ENCODE measurements around the gene LIMCH1. TPM values are rescaled to one million over a fixed set of nuclear protein-coding genes. Genes with fewer than 3 reads are reported as not detected.

The LIMCH1 gene
- total RNA-seq, 4 donors from 2014 or later: 57.6 to 106 (median 90.5) TPM

DNA sequence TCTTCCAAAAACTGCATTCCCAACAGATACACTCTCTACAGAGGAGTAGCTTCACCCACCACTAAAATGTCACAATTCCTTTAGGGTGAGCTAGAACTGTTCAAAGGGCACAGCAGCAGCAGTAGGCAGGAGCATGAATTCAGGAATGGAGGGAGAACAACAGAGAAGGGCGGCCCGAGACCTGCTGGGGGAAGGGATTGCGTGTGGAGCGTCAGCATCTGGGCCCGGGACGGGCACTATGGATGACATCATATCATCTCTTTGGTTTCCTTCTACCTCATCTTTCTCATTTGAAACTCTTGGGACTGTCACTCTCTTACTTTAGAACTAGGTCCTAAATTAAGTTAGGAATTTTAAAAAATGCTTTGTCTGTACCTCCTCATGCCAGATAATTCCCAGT lies 115.6 kb downstream of the LIMCH1 start:
- WGBS, 2 donors: 73 to 79% methylated on average over 6 of the region's 6 CpGs
- H3K4me1 ChIP-seq: peaks cover 0 to 12% (median 0%) of the 10 kb centered on the region in 4 donors
- H3K9me3 ChIP-seq: no peaks in the 10 kb centered on the region
- no peaks in the 10 kb centered on the region for H3K36me3 ChIP-seq
- no peak overlapping the region for H3K27ac ChIP-seq
- no peak for DNase-seq (ENCODE audit: low spot score in 2 of 2)
- H3K27me3 ChIP-seq: no peaks in the 10 kb centered on the region
- TF ChIP-seq POLR2A (IDR thresholded peaks at IDR 0.05) (no peak), EP300 (IDR thresholded peaks at IDR 0.05) (no peak)
- TF ChIP-seq, protein P1, sequence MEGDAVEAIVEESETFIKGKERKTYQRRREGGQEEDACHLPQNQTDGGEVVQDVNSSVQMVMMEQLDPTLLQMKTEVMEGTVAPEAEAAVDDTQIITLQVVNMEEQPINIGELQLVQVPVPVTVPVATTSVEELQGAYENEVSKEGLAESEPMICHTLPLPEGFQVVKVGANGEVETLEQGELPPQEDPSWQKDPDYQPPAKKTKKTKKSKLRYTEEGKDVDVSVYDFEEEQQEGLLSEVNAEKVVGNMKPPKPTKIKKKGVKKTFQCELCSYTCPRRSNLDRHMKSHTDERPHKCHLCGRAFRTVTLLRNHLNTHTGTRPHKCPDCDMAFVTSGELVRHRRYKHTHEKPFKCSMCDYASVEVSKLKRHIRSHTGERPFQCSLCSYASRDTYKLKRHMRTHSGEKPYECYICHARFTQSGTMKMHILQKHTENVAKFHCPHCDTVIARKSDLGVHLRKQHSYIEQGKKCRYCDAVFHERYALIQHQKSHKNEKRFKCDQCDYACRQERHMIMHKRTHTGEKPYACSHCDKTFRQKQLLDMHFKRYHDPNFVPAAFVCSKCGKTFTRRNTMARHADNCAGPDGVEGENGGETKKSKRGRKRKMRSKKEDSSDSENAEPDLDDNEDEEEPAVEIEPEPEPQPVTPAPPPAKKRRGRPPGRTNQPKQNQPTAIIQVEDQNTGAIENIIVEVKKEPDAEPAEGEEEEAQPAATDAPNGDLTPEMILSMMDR (IDR thresholded peaks at IDR 0.05): no peak
- no peak overlapping the region for H3K4me3 ChIP-seq

- H3K4me3 ChIP-seq: no peak overlapping the region
- H3K27me3 ChIP-seq: no peaks in the 10 kb centered on the region
- TF ChIP-seq EP300 (IDR thresholded peaks at IDR 0.05) (no peak), POLR2A (IDR thresholded peaks at IDR 0.05) (no peak)
- TF ChIP-seq, protein P1 (IDR thresholded peaks at IDR 0.05): no peak
- no peaks in the 10 kb centered on the region for H3K36me3 ChIP-seq
- DNase-seq (ENCODE audit: low spot score in 2 of 2): no peak
- peaks cover 0 to 12% (median 0%) of the 10 kb centered on the region in 4 donors for H3K4me1 ChIP-seq
- H3K9me3 ChIP-seq: no peaks in the 10 kb centered on the region
- H3K27ac ChIP-seq: peak overlapping the region in 2 of 4 donors; percentile 26 to 66
- WGBS, 2 donors: 84 to 90% methylated on average over 3 of the region's 3 CpGs
These were observed 117.2 kb downstream of the LIMCH1 start for GRCh38 chr4:41655177-41655576.

DNA sequence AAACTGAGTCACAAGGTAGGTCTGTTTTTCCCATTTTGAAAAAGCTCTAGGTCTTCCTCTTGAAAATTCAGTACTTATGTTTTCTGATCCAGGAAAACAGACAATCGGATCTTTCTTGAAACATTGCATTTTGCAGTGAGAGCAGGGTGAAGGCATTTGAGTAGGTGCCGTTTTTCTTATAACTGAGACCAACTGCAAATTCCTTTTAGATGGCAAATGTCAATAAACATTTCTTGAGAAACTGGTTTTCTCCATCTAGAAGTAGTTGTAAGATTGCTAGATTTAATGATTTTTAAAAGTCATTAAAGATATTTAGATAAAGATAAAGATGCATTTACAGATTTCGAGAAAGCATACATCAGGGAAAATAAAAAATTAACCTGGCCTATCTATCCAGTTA lies 118.1 kb downstream of the LIMCH1 start:
- H3K4me1 ChIP-seq: peaks cover 0 to 12% (median 0%) of the 10 kb centered on the region in 4 donors
- 69 to 78% methylated on average over 3 of the region's 3 CpGs for WGBS, 2 donors
- no peak overlapping the region for H3K4me3 ChIP-seq
- TF ChIP-seq EP300 (IDR thresholded peaks at IDR 0.05): no peak
- TF ChIP-seq POLR2A (IDR thresholded peaks at IDR 0.05): no peak
- TF ChIP-seq, protein P1 (IDR thresholded peaks at IDR 0.05): no peak
- no peak for DNase-seq (ENCODE audit: low spot score in 2 of 2)
- peak overlapping the region in 3 of 4 donors; percentile 2 to 66 (median 26) for H3K27ac ChIP-seq
- no peaks in the 10 kb centered on the region for H3K36me3 ChIP-seq
- no peaks in the 10 kb centered on the region for H3K27me3 ChIP-seq
- no peaks in the 10 kb centered on the region for H3K9me3 ChIP-seq

DNA sequence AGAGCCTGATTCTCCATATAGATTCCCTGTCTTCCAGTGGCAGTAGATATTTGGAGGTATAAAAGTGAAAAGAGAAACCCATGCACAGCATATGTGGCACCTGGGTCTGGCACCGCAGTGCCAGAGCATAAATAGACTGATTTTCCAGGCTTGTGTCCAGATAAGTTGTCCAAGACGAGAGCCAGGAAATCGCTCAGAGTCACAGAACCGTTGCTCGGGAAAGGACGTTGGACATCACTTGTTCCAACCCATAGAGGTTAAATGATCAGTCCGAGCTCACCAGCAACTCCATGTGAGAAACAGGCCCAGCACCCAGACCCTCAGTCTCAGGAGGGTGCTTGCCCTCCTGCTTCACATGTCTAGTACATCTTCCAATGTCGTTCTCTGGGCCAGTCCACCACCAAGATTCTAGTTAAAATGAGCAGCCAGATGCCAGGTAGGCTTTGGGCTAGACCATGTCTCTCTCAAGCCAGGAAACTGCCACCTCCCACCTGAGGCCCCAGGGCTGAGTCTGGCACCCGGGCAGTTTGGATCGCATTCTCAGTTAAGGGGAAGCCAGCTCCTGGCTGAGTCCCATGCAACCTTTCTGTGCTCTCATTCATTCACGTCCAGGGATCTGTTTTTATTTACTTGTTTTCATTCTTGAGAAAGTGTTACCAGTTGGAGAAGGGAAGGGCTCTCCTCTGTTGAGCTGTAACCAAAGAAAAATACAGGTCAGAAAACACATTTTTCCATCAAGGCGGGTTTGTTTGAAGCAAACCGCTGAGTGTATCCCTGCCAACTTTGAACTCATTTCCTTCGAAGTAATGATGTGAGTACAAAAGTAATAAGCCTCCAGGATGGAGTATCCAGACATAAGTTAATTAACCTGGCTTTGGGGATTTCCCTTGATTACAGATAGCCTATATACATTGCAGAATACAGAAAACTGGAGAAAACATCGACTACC lies 118.9 kb downstream of the LIMCH1 start:
- no peak overlapping the region for H3K4me3 ChIP-seq
- TF ChIP-seq EP300 (IDR thresholded peaks at IDR 0.05): no peak
- TF ChIP-seq, protein P1 (IDR thresholded peaks at IDR 0.05): no peak
- TF ChIP-seq POLR2A (IDR thresholded peaks at IDR 0.05): no peak
- peaks cover 0 to 12% (median 0%) of the 10 kb centered on the region in 4 donors for H3K4me1 ChIP-seq
- DNase-seq (ENCODE audit: low spot score in 2 of 2): no peak
- WGBS, 2 donors: 70 to 71% methylated on average over 15 of the region's 15 CpGs
- no peaks in the 10 kb centered on the region for H3K36me3 ChIP-seq
- peak overlapping the region in 3 of 4 donors; percentile 27 to 66 (median 33) for H3K27ac ChIP-seq
- H3K27me3 ChIP-seq: no peaks in the 10 kb centered on the region
- no peaks in the 10 kb centered on the region for H3K9me3 ChIP-seq

DNA sequence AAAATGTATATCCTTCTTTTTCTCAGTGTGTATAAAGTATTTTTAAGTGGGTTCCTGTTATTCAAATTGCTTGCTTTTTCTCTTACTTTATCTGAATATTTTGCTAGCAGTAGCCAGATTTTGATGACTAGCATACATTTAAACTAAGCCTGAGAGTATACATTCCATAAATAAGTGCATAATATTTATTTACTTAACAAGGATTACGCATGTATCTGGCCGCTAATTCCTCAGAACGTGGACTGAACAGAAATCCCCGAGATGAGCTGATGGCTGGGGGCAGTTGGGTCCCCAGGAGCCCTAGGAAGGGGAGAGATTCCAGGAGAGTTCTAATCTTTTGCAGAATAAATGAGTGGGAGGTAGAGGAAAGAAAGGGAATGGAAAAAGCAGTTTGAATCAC lies 119.6 kb downstream of the LIMCH1 start:
- no peak for DNase-seq (ENCODE audit: low spot score in 2 of 2)
- Histone ChIP-seq H3K4me1 (peaks cover 0 to 12% (median 0%) of the 10 kb centered on the region in 4 donors), H3K27ac (peak overlapping the region in 2 of 4 donors; percentile 27 to 35), H3K9me3 (no peaks in the 10 kb centered on the region), H3K36me3 (no peaks in the 10 kb centered on the region), H3K4me3 (no peak overlapping the region), H3K27me3 (no peaks in the 10 kb centered on the region)
- TF ChIP-seq POLR2A (IDR thresholded peaks at IDR 0.05) (no peak), EP300 (IDR thresholded peaks at IDR 0.05) (no peak)
- TF ChIP-seq, protein P1 (IDR thresholded peaks at IDR 0.05): no peak
- 56 to 65% methylated on average over 4 of the region's 4 CpGs for WGBS, 2 donors
